VCaP (cell line): Measurements from ENCODE around the gene CHST15.

Source experiments
- H3K27ac ChIP-seq: fragments of 450-650 bp; 2 replicates; pipeline ENCODE4 v1.5.1; 2017
- CTCF ChIP-seq: fragments of 450-650 bp; conservative IDR thresholded peaks from 2 replicates; pipeline ENCODE4 v1.5.1; 2017; ENCODE audit warnings: mild to moderate bottlenecking, moderate library complexity

The CHST15 gene

GRCh38 chr10:124066126-124066700 lies 27.2 kb downstream of the CHST15 start:
- no peak overlapping the region for H3K27ac ChIP-seq
- no peak for TF ChIP-seq CTCF

DNA sequence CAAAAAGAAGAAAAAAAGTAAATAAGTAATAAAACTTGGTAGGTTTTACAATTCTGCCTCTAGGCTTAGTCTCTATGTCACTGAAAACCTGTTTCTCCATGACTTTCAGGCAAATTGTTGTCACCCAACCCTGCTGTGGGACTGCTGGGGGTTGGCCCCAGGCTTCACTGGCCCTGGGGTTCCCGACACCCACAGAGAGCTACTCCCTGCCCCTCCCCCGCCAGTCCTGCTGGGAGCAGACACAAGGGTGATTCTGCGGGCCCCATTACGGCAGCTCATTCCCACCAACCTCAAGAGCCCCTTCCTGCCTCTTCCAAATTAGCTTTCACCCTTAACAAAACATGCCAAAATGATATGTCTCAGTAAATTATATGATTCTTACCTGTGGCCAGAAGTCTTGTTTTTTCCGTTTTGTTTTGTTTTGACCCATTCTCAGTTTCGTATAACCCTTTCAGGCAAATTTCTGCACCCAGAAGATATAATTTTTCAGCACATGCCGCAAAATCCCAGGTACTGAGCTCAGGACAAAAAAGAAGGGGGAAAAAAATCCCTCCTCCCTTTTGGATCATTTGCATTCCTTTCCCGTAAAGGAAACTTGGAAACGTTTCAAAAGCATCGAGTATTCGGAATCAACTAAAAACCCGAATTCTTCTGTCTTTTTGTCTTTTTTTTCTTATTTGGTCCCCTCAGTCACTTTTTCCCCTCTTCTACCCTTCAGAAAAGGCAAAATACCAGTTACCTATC lies 27.8 kb downstream of the CHST15 start:
- H3K27ac ChIP-seq = no peak overlapping the region
- TF ChIP-seq CTCF = no peak

- TF ChIP-seq CTCF = no peak
- H3K27ac ChIP-seq = no peak overlapping the region
Measured at GRCh38 chr10:124064676-124065075, 28.7 kb downstream of the CHST15 start.

DNA sequence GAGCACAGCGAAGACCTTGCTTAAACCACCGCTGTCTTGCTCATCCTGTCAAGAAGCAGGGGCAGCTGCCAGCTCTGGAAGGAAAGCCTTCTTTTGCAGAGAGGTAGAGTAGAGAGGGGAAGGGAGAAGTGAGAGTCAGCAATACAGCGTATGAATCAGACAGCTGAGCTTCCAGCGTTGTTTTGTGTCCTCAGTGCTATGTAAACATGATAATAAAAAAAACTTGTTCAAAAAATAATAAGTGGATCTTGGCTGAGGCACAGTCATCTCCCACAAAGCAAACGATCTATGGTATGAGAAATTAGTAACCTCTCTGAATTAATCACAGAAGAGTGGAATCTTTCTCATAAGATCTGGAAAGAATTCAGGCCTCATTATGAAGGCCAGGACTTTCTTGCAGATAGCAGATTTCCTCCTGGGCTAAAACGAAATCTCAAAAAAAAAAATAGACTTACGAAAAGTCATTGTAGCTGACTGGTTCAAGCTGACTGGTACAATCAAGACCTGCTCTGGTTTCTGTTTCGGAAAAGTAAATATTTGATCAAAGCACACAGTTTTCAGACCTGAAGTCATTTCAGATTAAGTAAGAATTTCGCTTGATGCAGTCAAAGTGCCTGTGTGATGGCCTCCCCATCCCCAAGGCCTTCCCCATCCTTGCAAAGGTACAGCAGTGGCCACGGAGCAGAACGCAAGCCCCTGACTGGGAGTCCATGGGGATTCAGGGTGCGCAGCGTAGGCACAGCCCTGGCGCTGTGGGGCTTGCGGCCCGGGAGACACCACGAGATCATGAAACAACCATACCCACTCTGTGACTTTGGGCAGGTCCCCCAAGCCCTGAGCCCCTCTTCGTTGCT lies 29.4 kb downstream of the CHST15 start:
- peak overlapping the region; percentile 15; the same call in 1 of the 2 replicates for H3K27ac ChIP-seq
- TF ChIP-seq CTCF = no peak

- no peak for TF ChIP-seq CTCF
- H3K27ac ChIP-seq = no peak overlapping the region
Measured at GRCh38 chr10:124062390-124062789, 31.0 kb downstream of the CHST15 start.

- TF ChIP-seq CTCF = no peak
- H3K27ac ChIP-seq = no peak overlapping the region
Measured at GRCh38 chr10:124061030-124061429, 32.4 kb downstream of the CHST15 start.

- no peak overlapping the region for H3K27ac ChIP-seq
- TF ChIP-seq CTCF = no peak
Measured at GRCh38 chr10:124060148-124060720, 33.2 kb downstream of the CHST15 start.
